ELF-1 (cell line): ENCODE results near the gene MMAB.

Experiments used
- DNase-seq: peaks from one replicate; pipeline ENCODE4 v3.0.0-alpha.2; 2016; ENCODE audit warnings: low read depth, low spot score

Gene MMAB

DNA sequence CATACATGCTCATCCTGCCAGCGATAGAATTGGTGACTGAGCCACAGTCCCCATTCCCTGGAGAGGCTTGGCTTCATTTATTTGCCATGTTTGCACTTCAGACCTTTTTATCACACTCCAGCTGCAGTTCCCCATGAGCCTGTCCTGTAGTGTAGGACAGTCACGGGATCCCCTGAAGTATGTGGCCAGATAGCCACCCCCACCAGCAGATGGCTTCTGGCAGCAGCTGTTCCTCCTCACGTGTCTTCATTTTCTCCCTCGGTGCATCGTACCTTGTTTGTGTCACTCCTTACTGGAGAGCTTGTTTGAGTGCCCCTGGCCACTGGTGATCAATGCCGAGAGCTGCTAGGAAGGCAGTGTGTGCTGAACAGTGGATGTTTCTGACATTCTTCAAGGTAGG, 55.7 kb downstream of the MMAB start:
- DNase-seq = no peak

DNA sequence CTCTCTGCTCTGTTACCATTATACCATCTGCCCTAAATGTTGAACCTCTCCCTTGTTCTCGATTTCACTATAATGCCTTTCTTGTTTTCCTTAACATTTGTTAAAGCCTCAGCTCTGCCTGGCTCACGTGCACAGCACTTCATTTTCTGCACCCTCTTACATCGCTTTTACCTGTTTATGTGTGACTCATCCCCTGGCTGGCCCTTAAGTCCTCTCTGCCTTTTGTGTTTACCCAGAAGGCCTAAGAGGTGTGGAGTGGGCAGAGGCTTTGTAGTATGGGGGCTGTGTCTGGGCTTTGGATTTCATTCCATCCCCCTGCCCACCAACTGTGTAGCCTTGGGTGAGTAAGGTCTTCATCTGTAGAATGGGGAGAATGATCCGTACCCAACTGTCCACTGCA, 59.3 kb downstream of the MMAB start:
- DNase-seq = no peak

GRCh38 chr12:109513051-109513450, 60.3 kb downstream of the MMAB start:
- no peak for DNase-seq

GRCh38 chr12:109512608-109513007, 60.7 kb downstream of the MMAB start:
- DNase-seq = no peak

GRCh38 chr12:109510196-109510595, 63.1 kb downstream of the MMAB start:
- no peak for DNase-seq

- no peak for DNase-seq
These were observed 69.2 kb downstream of the MMAB start for GRCh38 chr12:109504068-109504467.
